Measurements from ENCODE around the gene MARVELD2.
"Not testable (repeated sequence)": the region's sequence is repeated elsewhere in the genome, so short reads cannot be mapped to it uniquely, and the experiment has no call there.

DNA sequence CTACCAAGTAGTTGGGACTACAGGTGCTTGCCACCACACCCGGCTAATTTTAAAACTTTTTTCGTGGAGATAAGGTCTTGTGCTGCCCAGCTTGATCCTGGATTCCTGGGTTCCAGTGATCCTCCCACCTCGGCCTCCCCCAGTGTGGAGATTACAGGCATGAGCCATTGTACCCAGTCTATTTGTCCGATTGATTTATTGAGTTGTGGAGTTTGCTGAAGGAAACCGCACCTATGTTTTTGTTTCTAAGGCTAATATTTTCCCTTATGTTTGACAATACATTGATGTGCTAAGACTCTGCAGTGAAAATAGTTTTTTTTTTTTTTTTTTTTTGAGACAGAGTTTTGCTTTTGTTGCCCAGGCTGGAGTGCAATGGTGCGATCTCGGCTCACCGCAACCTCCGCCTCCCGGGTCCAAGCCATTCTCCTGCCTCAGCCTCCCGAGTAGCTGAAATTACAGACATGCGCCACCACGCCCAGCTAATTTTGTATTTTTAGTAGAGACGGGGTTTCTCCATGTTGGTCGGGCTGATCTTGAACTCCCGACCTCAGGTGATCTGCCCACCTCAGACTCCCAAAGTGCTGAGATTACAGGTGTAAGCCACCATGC, 57.7 kb downstream of the MARVELD2 start:
- not testable (repeated sequence) for TF ChIP-seq BHLHE40 (IDR thresholded peaks at IDR 0.05; ENCODE audit: borderline replicate concordance); FOXM1 (IDR thresholded peaks at IDR 0.05; ENCODE audit: borderline replicate concordance); L3MBTL2 (conservative IDR thresholded peaks at IDR 0.05); HDGF (IDR thresholded peaks at IDR 0.05; ENCODE audit: borderline replicate concordance); ELF4 (IDR thresholded peaks at IDR 0.05)
- TF ChIP-seq, protein P1, sequence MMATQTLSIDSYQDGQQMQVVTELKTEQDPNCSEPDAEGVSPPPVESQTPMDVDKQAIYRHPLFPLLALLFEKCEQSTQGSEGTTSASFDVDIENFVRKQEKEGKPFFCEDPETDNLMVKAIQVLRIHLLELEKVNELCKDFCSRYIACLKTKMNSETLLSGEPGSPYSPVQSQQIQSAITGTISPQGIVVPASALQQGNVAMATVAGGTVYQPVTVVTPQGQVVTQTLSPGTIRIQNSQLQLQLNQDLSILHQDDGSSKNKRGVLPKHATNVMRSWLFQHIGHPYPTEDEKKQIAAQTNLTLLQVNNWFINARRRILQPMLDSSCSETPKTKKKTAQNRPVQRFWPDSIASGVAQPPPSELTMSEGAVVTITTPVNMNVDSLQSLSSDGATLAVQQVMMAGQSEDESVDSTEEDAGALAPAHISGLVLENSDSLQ (IDR thresholded peaks at IDR 0.05) = not testable (repeated sequence)

All from HEK293T (cell line).